ELR (cell line): Measurements from ENCODE around the gene SLC25A21.
"Not testable (repeated sequence)": the region's sequence is repeated elsewhere in the genome, so short reads cannot be mapped to it uniquely, and the experiment has no call there.

Experiments
- DNase-seq: peaks from one replicate; pipeline ENCODE4 v3.0.0-alpha.2; 2015; ENCODE audit warnings: low read depth

Gene SLC25A21

GRCh38 chr14:37088356-37089215 is 83.8 kb downstream of the SLC25A21 start:
- DNase-seq = no peak

DNA sequence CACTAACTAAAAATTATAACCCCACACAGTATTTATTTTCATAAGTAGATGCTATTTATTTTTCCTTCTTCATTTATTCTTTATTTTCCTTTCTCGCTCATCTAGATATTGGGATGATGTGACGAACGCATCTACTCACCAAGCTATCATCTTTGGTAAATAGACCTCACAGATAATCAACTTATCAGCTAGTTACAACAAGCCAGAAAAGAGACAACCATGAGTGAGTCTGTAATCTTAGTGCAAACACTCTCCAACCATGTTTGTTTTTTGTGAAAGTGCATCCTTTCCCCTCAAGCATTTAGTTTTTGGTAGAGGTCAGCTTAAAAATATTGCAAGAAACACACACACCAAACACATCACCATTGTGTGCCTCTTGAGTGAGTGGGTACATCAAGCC is 84.9 kb downstream of the SLC25A21 start:
- DNase-seq = no peak

DNA sequence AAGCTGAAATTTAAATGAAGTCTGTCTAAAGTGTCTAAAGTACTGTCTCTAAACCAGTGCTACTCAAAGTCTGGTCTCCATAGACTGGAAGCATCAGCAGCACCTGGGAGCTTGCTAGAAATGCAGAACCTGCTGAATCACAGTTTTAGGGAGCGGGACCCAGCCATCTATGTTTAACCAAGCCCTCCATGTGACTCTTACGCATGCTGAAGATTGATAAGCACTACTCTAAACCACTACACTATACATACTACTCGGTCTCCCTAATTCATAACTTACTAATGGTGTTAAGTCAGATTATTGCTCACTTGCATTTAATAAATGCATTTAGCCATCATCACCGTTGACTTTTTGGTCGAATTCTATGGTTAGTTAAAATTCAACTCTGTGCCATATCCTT is 88.8 kb downstream of the SLC25A21 start:
- no peak for DNase-seq

DNA sequence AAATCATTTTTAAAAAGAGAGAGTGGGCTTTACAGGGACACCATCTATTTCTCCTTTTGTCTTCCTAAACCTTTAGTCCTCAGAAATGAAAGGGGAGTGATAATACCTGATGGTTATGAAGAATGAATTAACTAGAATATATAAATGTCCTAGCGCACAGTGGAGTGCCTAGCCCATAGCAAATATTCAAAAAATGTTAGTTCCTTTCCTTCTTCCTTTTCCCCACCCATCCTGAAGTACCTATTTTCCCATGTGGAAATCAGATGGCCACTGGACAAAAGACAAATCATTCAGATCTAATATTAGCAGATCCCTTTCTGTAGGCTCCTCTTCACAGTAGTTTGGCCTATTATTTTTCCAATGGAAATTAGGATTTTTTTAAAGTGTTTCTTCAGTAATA is 90.0 kb downstream of the SLC25A21 start:
- DNase-seq = no peak

DNA sequence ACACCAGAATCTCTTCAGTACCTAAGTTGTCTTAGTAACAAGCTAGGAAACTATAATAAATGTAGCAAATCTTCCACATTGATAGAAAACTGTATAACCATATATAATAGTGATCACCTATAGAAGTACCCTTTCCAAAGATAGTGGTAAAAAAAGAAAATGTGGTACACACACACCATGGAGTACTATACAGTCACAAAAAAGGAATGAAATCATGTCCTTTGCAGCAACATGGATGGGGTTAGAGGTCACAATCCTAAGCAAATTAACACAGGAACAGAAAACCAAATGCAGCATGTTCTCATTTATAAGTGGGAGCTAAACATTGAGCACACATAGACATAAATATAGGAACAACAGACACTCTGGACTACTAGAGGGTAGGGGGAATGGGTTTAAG is 90.5 kb downstream of the SLC25A21 start:
- DNase-seq = no peak

- DNase-seq = peak; percentile 42
Measured at GRCh38 chr14:37081218-37081617, 91.2 kb downstream of the SLC25A21 start.

DNA sequence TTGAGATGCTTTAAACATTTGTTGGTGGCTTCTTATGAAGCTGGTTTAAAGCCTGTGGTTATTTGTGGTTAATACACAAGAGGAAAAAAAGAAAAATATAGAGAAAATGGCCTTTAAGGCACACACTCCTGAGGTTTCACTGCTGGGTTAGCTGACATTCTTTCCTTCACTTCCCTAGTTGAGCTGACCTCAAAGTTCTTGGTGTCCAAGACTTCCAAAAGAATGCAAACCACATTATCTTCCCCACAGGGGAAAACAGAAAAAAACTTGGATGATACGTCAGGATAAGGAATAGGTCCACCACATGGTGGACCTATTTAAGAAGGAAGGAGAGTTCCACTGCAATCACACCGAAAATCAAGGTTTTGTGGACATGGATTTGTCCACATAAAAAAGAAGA is 94.3 kb downstream of the SLC25A21 start:
- no peak for DNase-seq

DNA sequence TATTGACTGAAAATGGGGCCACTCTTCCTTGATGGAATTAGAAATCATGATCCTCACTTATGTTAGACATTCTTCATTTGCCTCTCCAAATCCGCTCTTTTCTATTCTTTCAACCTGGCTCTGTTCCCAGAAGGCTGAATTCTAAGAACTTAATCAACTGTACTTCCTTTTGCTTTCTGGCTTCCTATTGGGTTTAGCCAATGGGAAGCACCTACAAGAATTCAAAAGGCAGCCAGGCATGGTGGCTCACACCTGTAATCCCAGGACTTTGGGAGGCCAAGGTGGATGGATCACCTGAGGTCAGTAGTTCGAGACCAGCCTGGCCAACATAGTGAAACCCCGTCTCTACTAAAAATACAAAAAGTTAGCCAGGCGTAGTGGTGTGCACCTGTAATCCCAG is 98.1 kb downstream of the SLC25A21 start:
- not testable (repeated sequence) for DNase-seq

GRCh38 chr14:37063467-37064240 is 108.8 kb downstream of the SLC25A21 start:
- DNase-seq = no peak

GRCh38 chr14:37062191-37062803 is 110.1 kb downstream of the SLC25A21 start:
- no peak for DNase-seq

- DNase-seq = no peak
Measured at GRCh38 chr14:37061697-37062096, 110.7 kb downstream of the SLC25A21 start.

DNA sequence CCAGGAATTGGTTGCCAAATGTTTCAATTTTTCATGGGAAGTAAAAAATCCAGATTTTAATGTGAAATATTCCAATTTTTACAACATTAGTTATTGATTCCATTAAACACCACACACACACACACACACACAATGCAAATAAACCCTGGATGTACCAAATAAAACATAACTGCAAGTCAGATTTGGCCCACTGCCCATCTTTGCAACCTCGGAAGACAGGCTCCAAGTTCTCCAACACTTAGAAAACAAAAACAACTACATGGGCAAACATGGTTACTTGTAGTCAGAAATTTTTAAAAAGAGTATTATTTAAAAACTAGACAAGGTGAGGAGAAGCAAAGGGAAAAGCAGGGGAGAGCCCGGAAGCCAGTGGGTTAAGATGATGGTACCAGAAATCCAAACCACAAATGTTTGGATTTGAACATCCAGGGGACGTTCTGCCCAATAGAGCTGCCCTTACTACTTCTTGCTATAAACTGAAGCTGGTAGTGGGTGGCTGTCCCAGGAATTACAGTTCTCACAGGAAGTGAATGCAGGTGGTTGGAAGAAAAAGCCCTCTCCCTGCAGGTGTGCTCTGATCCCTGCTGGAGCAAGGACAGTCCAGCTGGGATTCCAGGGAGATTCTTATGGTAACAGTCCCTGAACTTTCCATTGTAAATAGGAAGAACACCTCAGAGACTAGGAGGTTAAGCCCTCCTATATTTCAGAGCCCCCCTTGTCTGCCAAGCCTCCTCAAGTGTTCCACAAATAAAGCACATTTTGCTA is 111.7 kb downstream of the SLC25A21 start:
- no peak for DNase-seq

GRCh38 chr14:37057776-37058175 is 114.6 kb downstream of the SLC25A21 start:
- no peak for DNase-seq

- peak; percentile 32 for DNase-seq
Measured at GRCh38 chr14:37056473-37056872, 115.9 kb downstream of the SLC25A21 start.

GRCh38 chr14:37054869-37055268 is 117.5 kb downstream of the SLC25A21 start:
- DNase-seq = no peak

DNA sequence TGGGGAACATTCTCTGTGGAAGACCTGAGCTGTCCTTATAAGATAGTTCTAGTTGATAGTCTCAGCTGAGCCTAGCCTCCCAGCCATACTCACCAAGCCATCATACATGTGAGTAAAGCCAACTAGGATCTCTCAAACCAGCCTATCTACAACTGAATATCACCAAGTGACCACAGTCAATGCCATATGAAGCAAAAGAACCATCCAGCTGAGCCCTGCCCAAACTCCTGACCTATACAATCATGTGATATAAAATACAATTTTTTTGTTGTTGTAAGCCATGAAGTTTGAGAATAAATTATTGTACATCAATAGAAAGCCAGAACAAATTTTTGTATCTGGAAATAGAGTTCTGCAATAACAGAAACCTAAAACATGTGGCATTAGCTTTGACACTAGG is 118.3 kb downstream of the SLC25A21 start:
- DNase-seq = no peak

- no peak for DNase-seq
Measured at GRCh38 chr14:37051680-37052079, 120.7 kb downstream of the SLC25A21 start.

DNA sequence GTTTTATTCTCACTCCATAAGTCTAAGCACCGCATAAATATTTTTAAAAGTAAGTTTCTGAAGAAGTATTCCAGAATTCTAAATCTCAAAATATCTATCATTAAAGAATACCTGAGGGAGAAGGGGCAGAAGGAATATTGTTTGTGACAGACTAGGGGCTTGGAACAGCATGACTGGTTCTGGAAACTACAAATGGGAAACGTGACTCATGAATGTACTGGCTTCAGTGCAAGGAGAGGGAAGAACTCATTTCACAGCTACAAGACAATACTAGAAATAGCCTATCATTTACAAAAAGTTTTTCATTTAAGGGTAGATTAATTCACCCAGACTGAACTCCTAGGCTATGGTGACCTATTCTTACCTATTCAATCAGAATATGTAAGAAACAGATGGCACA is 121.3 kb downstream of the SLC25A21 start:
- DNase-seq = no peak

DNA sequence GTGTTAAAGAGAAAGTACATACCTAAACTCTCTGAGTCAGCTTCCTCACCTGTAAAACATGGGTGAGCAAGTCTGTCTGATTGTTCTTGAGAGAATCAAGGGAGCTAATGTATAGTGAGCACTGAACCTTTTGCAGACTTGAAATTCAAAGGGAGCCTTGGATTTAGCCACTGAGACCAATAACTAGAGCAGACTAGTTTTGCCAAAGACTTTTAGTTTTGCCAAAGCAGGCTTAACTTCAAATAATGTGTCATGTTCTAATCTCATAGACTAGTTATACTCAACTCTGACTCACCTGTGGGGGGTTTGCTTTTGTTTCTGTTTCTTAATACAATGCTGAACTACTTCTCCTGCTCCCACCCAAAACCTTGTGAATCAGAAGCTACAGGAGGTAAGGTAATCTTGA is 123.7 kb downstream of the SLC25A21 start:
- peak; percentile 8 for DNase-seq

GRCh38 chr14:37047996-37048395 is 124.4 kb downstream of the SLC25A21 start:
- DNase-seq = no peak

DNA sequence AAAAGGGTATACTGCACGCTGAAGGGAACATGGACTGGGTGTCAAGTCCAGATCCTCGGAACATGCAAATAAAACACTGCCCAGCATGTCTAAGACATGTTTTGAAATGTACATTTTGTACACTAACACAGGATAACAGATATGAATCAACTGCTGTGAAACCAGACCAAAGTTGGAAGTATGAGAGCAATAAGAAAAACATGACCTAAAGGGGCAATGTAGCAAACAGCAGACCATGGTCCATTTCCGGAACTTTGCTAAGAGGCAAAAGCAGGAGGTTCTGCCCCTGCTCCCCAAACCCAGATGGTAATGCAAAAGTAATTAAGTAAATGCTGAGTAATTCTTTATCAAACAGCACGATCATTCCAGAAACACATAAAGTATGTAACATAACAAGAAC is 125.2 kb downstream of the SLC25A21 start:
- no peak for DNase-seq

GRCh38 chr14:37046815-37047214 is 125.6 kb downstream of the SLC25A21 start:
- no peak for DNase-seq
